HUES64 (cell line): ENCODE data around the gene LACC1.

Source experiments
- H3K27ac ChIP-seq: 2 replicates; pipeline ENCODE4 v1.7.0; 2013; ENCODE audit warnings: low read depth, low read length, inconsistent platforms
- H3K27me3 ChIP-seq: 2 replicates; pipeline ENCODE4 v1.6.1; 2013; ENCODE audit warnings: mild to moderate bottlenecking, low read length; ENCODE audit not compliant: insufficient read depth
- H3K36me3 ChIP-seq: 2 replicates; pipeline ENCODE4 v1.6.1; 2013; ENCODE audit warnings: mild to moderate bottlenecking, low read length; ENCODE audit not compliant: insufficient read depth
- H3K4me1 ChIP-seq: 2 replicates; pipeline ENCODE4 v1.6.1; 2013; ENCODE audit warnings: mild to moderate bottlenecking, low read length, moderate library complexity; ENCODE audit not compliant: insufficient read depth
- H3K4me3 ChIP-seq: 2 replicates; pipeline ENCODE4 v1.5.1; 2013; ENCODE audit warnings: mild to moderate bottlenecking, low read length, moderate library complexity
- H3K9ac ChIP-seq: 2 replicates; pipeline ENCODE4 v1.6.1; 2013; ENCODE audit warnings: mild to moderate bottlenecking, low read depth, low read length
- H3K9me3 ChIP-seq: 2 replicates; pipeline ENCODE4 v1.6.1; 2013; ENCODE audit warnings: low read depth, low read length; ENCODE audit not compliant: insufficient read depth
- WGBS: fragments of 150-250, 120-280 bp; methylation state at CpG from one replicate; pipeline ENCODE4 v1.1.7; 2013; ENCODE audit warnings: missing lambda C conversion rate; 5-methylcytosine and 5-hydroxymethylcytosine counted together

LACC1 gene

DNA sequence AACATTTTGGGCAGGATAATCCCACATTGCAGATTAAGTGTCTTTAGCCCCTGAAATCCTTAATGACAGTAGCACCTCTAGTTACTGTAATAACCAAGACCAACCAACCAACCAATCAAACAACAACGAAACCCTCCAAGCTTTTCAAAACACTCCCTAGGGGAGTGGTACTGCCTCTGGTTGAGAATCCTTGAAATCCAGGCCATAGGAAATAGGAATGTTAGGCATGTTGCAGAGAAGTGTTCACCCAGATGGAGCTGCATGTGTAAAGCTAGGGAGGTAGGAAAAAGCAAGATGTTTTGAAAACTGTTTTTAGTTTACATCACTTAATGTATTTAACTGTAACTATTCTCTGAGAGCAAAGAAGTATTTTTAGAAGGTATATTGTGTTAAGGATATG lies 4.5 kb downstream of the LACC1 start:
- H3K4me3 ChIP-seq, result no peak overlapping the region
- no peaks in the 10 kb centered on the region for H3K36me3 ChIP-seq
- peaks cover 15% of the 10 kb centered on the region for H3K27me3 ChIP-seq
- no peaks in the 10 kb centered on the region for H3K9me3 ChIP-seq
- WGBS, result 63% methylated on average over 1 of the region's 1 CpG
- no peak overlapping the region for H3K9ac ChIP-seq
- no peak overlapping the region for H3K27ac ChIP-seq
- H3K4me1 ChIP-seq, result peaks cover 4% of the 10 kb centered on the region; the same call in 1 of the 2 replicates

DNA sequence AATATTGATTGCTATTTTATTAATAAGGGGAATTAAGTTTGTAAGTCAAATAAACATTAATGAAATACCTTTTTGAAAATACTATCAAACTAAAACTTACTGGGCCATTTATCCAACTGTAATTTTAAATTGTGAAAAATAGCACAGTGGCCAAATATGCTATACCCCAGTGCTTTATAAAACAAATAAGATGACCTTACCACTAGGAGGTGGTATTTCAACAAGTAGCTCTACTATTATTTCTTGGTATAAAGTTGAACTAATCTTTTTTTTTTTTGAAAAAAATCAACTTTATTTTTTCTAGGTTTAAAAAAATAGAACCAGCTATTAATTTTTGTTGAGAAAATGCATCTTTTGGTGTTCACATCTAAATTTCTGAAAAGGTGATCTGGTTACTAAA lies 14.7 kb downstream of the LACC1 start:
- no peaks in the 10 kb centered on the region for H3K9me3 ChIP-seq
- H3K4me1 ChIP-seq, result no peaks in the 10 kb centered on the region
- H3K36me3 ChIP-seq, result no peaks in the 10 kb centered on the region
- no peaks in the 10 kb centered on the region for H3K27me3 ChIP-seq
- H3K4me3 ChIP-seq, result no peak overlapping the region
- H3K9ac ChIP-seq, result no peak overlapping the region
- H3K27ac ChIP-seq, result no peak overlapping the region

- Histone ChIP-seq H3K9me3 (no peaks in the 10 kb centered on the region), H3K27ac (no peak overlapping the region), H3K9ac (no peak overlapping the region), H3K4me1 (no peaks in the 10 kb centered on the region), H3K27me3 (no peaks in the 10 kb centered on the region), H3K4me3 (no peak overlapping the region), H3K36me3 (no peaks in the 10 kb centered on the region)
- no CpG with 5 or more reads among the region's 2 CpGs for WGBS
Observed at GRCh38 chr13:43895940-43896339, 16.2 kb downstream of the LACC1 start.

- Histone ChIP-seq H3K4me1 (no peaks in the 10 kb centered on the region), H3K27me3 (no peaks in the 10 kb centered on the region), H3K27ac (no peak overlapping the region), H3K36me3 (no peaks in the 10 kb centered on the region), H3K4me3 (no peak overlapping the region), H3K9ac (no peak overlapping the region), H3K9me3 (no peaks in the 10 kb centered on the region)
- 6% methylated on average over 3 of the region's 3 CpGs for WGBS
Observed at GRCh38 chr13:43905435-43906031, 25.8 kb downstream of the LACC1 start.

DNA sequence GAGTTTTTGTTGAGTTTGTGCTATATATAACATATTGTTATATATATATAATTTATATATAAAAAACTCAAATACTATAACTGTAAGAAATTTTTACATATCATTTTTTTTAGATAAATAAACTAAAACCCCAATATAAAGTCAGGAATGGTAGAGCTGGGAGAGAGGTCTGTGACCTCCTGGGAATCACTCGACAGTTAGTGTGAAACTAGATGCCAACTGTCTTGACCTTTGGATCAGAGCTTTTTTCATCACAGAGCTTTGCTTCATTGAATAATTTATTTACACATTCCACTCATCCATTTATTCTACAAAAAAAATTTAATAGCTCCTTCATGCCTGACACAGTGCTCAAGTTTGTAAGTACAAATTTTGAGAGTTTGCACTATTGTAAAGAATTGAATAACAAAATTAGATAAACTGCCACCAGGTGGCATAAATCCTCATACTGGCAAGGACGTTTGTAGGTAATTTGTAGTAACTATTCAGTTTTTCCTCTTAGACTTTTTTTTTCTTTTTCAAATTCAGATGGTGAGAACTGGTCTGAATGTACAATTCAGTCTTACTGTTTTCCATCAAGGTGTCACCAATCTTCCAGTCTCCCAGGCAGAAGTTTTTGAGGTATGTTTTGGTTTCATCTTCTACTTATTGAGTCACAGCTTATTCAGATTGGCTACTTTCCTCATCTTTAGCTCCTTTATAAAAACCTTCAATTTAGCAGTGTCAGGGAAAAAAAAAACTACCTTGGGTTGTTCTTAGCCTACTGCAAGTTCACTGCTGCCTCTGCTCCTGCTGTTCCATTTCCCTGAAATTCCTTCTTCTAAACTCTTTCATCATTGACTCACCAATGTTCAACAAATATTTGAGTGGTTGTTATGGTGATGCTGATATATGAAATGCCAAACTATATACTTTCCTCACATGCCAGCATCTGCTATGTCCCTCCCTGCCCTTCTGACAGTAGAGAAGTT lies 28.7 kb downstream of the LACC1 start:
- no peaks in the 10 kb centered on the region for H3K27me3 ChIP-seq
- no peaks in the 10 kb centered on the region for H3K4me1 ChIP-seq
- no peaks in the 10 kb centered on the region for H3K36me3 ChIP-seq
- H3K9me3 ChIP-seq, result no peaks in the 10 kb centered on the region
- no peak overlapping the region for H3K9ac ChIP-seq
- H3K27ac ChIP-seq, result no peak overlapping the region
- H3K4me3 ChIP-seq, result no peak overlapping the region
- 96% methylated on average over 1 of the region's 2 CpGs for WGBS

DNA sequence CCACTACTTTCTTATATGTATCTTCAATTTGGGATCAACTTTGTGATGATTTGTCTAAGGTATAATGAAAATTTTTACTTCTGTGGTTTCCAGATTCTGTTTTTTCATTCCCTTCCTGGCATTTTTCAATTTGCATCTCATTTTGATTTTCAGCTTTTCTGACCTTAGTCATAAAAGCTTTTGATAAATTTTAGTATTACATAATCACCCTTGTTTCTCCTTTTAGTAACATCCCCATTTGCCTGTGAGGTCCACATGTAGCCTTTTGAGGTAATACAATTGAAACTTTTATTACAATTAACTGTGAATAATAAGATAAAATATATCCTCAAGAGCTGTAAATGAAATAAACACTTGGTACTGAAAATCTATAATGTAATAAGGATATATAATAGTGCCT lies 31.2 kb downstream of the LACC1 start:
- Histone ChIP-seq H3K9ac (no peak overlapping the region), H3K27ac (no peak overlapping the region), H3K27me3 (no peaks in the 10 kb centered on the region), H3K9me3 (no peaks in the 10 kb centered on the region), H3K36me3 (no peaks in the 10 kb centered on the region), H3K4me3 (no peak overlapping the region), H3K4me1 (no peaks in the 10 kb centered on the region)

DNA sequence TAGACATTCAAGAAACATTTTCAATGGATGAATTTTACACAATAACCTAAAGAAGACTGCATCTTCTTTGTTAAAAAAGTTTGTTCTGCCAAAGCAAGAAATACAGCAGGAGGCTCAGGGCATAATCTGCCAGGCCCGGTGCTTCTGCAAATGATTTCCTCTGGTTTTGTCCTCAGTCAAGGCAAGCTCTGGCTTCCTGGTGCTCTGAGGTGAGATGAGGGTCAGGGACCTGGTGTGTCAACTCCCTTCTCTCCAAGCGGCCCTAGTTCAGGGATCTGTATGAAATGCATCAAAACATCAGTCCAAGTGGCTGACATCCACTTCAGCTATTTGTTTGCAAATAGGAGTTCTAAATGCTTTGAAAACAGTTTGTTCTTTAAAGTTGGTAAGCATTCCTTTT lies 31.6 kb downstream of the LACC1 start:
- Histone ChIP-seq H3K36me3 (no peaks in the 10 kb centered on the region), H3K4me1 (no peaks in the 10 kb centered on the region), H3K9ac (no peak overlapping the region), H3K9me3 (no peaks in the 10 kb centered on the region), H3K4me3 (no peak overlapping the region), H3K27me3 (no peaks in the 10 kb centered on the region), H3K27ac (no peak overlapping the region)
- 78% methylated on average over 2 of the region's 2 CpGs for WGBS

DNA sequence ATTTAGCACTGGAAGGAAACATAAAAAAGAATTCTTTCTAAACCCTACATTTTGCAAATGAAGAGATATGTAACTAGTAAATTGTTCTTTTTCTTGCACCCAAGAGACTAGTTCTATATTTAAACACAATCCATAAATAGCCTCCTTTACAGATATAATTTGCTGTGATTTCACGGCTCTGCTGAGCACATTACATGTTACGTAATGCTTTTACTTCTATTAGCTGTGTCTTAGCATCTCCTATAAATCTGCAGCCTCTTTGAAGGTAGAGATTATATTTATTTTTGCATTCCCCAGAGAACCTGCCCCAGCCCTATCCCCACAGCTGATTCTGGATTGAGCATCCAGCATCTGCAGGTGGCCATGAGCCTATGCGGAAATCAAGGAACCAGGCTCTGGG lies 32.2 kb downstream of the LACC1 start:
- no peak overlapping the region for H3K9ac ChIP-seq
- H3K27ac ChIP-seq, result no peak overlapping the region
- H3K9me3 ChIP-seq, result no peaks in the 10 kb centered on the region
- no peaks in the 10 kb centered on the region for H3K4me1 ChIP-seq
- H3K36me3 ChIP-seq, result no peaks in the 10 kb centered on the region
- 82% methylated on average over 3 of the region's 3 CpGs for WGBS
- no peaks in the 10 kb centered on the region for H3K27me3 ChIP-seq
- no peak overlapping the region for H3K4me3 ChIP-seq

DNA sequence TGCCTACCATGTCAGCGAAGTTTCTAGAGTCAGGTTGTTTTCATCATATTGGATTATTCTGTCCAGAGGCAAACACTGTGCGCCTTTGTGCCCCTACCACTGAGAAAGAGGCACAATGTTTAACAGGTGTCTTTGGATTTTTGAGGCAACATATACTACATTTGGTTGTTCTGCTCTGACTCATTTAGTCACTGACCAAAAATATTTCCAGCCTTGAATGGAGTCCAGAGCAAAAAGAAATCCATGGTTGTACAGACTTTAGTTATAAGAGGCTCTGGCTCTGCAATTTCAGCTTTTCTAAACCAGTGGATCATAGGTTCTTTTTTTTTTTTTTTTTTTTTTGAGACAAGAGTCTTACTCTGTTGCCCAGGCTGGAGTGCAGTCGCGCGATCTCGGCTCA lies 35.7 kb downstream of the LACC1 start:
- H3K27ac ChIP-seq, result no peak overlapping the region
- WGBS, result 85% methylated on average over 6 of the region's 6 CpGs
- no peaks in the 10 kb centered on the region for H3K9me3 ChIP-seq
- H3K9ac ChIP-seq, result no peak overlapping the region
- H3K36me3 ChIP-seq, result no peaks in the 10 kb centered on the region
- H3K4me1 ChIP-seq, result no peaks in the 10 kb centered on the region
- no peak overlapping the region for H3K4me3 ChIP-seq
- no peaks in the 10 kb centered on the region for H3K27me3 ChIP-seq

GRCh38 chr13:43916828-43917227 lies 37.1 kb downstream of the LACC1 start:
- no peak overlapping the region for H3K9ac ChIP-seq
- H3K27ac ChIP-seq, result no peak overlapping the region
- WGBS, result 68% methylated on average over 2 of the region's 2 CpGs
- no peaks in the 10 kb centered on the region for H3K9me3 ChIP-seq
- H3K4me3 ChIP-seq, result no peak overlapping the region
- no peaks in the 10 kb centered on the region for H3K27me3 ChIP-seq
- H3K4me1 ChIP-seq, result no peaks in the 10 kb centered on the region
- H3K36me3 ChIP-seq, result no peaks in the 10 kb centered on the region

DNA sequence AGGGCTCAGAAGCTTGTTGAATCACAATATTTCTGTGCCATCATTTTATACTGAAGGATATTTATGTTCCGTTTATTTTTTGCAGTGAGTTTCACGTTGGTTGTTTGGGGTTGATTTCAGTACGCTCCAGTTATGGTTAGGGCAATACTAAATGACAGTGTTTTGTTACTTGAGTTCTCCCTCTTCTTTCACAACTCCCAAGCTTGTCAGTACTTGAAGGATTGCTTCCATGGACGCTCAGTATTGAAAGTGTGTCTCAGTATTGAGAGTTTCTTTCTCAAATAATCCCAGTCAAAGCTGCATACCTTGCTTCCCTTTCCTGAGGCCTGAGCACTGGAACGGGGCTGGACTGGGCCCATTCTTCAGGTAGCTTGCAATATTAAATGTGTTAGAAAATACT lies 38.9 kb downstream of the LACC1 start:
- no peak overlapping the region for H3K4me3 ChIP-seq
- no peaks in the 10 kb centered on the region for H3K36me3 ChIP-seq
- no peak overlapping the region for H3K9ac ChIP-seq
- no peaks in the 10 kb centered on the region for H3K4me1 ChIP-seq
- no peak overlapping the region for H3K27ac ChIP-seq
- no peaks in the 10 kb centered on the region for H3K9me3 ChIP-seq
- no peaks in the 10 kb centered on the region for H3K27me3 ChIP-seq
- WGBS, result 89% methylated on average over 4 of the region's 5 CpGs
